ENCODE measurements around the gene FOXP1. TPM values are rescaled to one million over a fixed set of nuclear protein-coding genes. Genes with fewer than 3 reads are reported as not detected.

Gene FOXP1
- total RNA-seq, 1 experiment from 2014 or later = 75.3 TPM

GRCh38 chr3:71542521-71543370 is 40.8 kb downstream of the FOXP1 start:
- WGBS (ENCODE audit: extremely low coverage, insufficient read length, low lambda C conversion rate) = no CpG with 5 or more reads among the region's 23 CpGs
- no peak overlapping the region; the same call in 1 of the 2 replicates for H3K14ac ChIP-seq (ENCODE audit: insufficient read depth, low read length)
- DNase-seq = no peak
- H3K18ac ChIP-seq (ENCODE audit: insufficient read length, low read depth, low read length) = no peak overlapping the region
- H2BK15ac ChIP-seq (ENCODE audit: low read depth, low read length) = no peak overlapping the region
- H2BK12ac ChIP-seq (ENCODE audit: insufficient read length, low read depth, low read length) = no peak overlapping the region
- H3K4me2 ChIP-seq (ENCODE audit: insufficient read depth, insufficient read length, low read length) = no peak overlapping the region
- no peak overlapping the region for H3K23ac ChIP-seq (ENCODE audit: insufficient read length, low read depth, low read length)
- no peaks in the 10 kb centered on the region for H3K9me3 ChIP-seq (ENCODE audit: control insufficient read depth, low read depth, low read length)
- no peaks in the 10 kb centered on the region; a peak in 1 of 7 replicates for H3K36me3 Mint-ChIP-seq (ENCODE audit: insufficient read depth in 1 of 3, low read depth in 3 of 3)
- no peaks in the 10 kb centered on the region for H3K23me2 ChIP-seq (ENCODE audit: insufficient read length, low read depth, low read length, poor library complexity, severe bottlenecking)
- H3K56ac ChIP-seq (ENCODE audit: insufficient read length, low read depth, low read length) = no peak overlapping the region
- TF ChIP-seq CTCF (conservative IDR thresholded peaks at IDR 0.05) = no peak
- H4K91ac ChIP-seq (ENCODE audit: insufficient read length, low read depth, low read length) = no peak overlapping the region
- H3K4me1 ChIP-seq (ENCODE audit: insufficient read depth, low read length) = peaks cover 11% of the 10 kb centered on the region
- H3K4me3 Mint-ChIP-seq = no peak overlapping the region; a peak in 1 of 5 replicates
- peaks cover 16 to 18% of the 10 kb centered on the region in 2 experiments for H3K4me1 Mint-ChIP-seq
- H2AK5ac ChIP-seq (ENCODE audit: insufficient read length, low read length) = no peak overlapping the region
- no peaks in the 10 kb centered on the region for H3K9me3 Mint-ChIP-seq
- no peak overlapping the region for H3K27ac ChIP-seq (ENCODE audit: insufficient read length, low read depth, low read length)
- no peak overlapping the region for H2BK5ac ChIP-seq (ENCODE audit: insufficient read length, low read length)
- no peaks in the 10 kb centered on the region for H3K79me2 ChIP-seq (ENCODE audit: insufficient read depth, low read length)
- H3K27me3 ChIP-seq (ENCODE audit: insufficient read depth, low read length) = no peaks in the 10 kb centered on the region
- H2AFZ ChIP-seq (ENCODE audit: low read length) = no peak overlapping the region
- no peak overlapping the region for H3K9ac ChIP-seq (ENCODE audit: extremely low read depth, insufficient read length, low read length)
- no peak overlapping the region for H3K4ac ChIP-seq (ENCODE audit: low read depth, low read length)
- peak overlapping the region in 2 of 3 experiments; percentile 66 to 70; a peak in 2 of 7 replicates for H3K27ac Mint-ChIP-seq
- H4K5ac ChIP-seq (ENCODE audit: insufficient read length, low read depth, low read length) = no peak overlapping the region
- no peak overlapping the region for H3T11ph ChIP-seq (ENCODE audit: low read length)
- no peak overlapping the region for H2BK20ac ChIP-seq (ENCODE audit: low read depth, low read length, poor library complexity, severe bottlenecking)
- H3K79me1 ChIP-seq (ENCODE audit: insufficient read depth, low read depth, low read length, poor library complexity, severe bottlenecking) = no peaks in the 10 kb centered on the region
- no peaks in the 10 kb centered on the region for H3K27me3 Mint-ChIP-seq (ENCODE audit: low read depth)
- no peaks in the 10 kb centered on the region for H4K20me1 ChIP-seq (ENCODE audit: control insufficient read depth, insufficient read depth, insufficient read length)
- H2BK120ac ChIP-seq (ENCODE audit: low read depth, low read length, poor library complexity, severe bottlenecking) = no peak overlapping the region
- no peak overlapping the region for H4K8ac ChIP-seq (replicated peaks; ENCODE audit: insufficient read length, low read depth, low read length)

Measured in H9 (cell line).